Measurements from ENCODE around the gene PRICKLE4. TPM values are rescaled to one million over a fixed set of nuclear protein-coding genes. Genes with fewer than 3 reads are reported as not detected.

PRICKLE4 gene
- total and polyA plus RNA-seq, 2 of the 13 experiments (the other 11 are each of a cell fraction or from before 2014, with no cell fraction given) = 0.92 to 1.2 TPM

GRCh38 chr6:41733707-41734665 is 46.6 kb upstream of the PRICKLE4 start (continued):
- TF ChIP-seq ETS1 (CRISPR knock-in tag; IDR thresholded peaks at IDR 0.05) = no peak
- no peak for TF ChIP-seq SYNCRIP (IDR thresholded peaks at IDR 0.05; ENCODE audit: insufficient read depth, low read depth, low read length)
- peak; percentile 39; the same call in 1 of the 2 replicates for TF ChIP-seq TFAP4 (IDR thresholded peaks at IDR 0.05; ENCODE audit: borderline replicate concordance, low read depth)
- no peak for TF ChIP-seq ZNF713 (CRISPR knock-in tag; IDR thresholded peaks at IDR 0.05)
- peak; percentile 46; the same call in 1 of the 2 replicates for TF ChIP-seq ZNF501 (CRISPR knock-in tag; IDR thresholded peaks at IDR 0.05)
- TF ChIP-seq U2AF1 (optimal IDR thresholded peaks at IDR 0.05; ENCODE audit: low read depth, low read length) = peak; percentile 76
- no peak for TF ChIP-seq GFI1 (CRISPR knock-in tag; IDR thresholded peaks at IDR 0.05; ENCODE audit: borderline replicate concordance)
- TF ChIP-seq ZNF142 (CRISPR knock-in tag; IDR thresholded peaks at IDR 0.05) = no peak; the same call in none of the 2 replicates
- no peak for TF ChIP-seq RELA (CRISPR knock-in tag; IDR thresholded peaks at IDR 0.05)

Measured in HepG2 (cell line).